GM19468 (cell line): ENCODE results near the gene CDC20.
A peak's percentile ranks its signal among the peaks of the same experiment; 100 is the strongest.
"Not testable (repeated sequence)": the region's sequence is repeated elsewhere in the genome, so short reads cannot be mapped to it uniquely, and the experiment has no call there.

Source experiments
- ATAC-seq: cut with Tn5 transposase; IDR thresholded peaks from one replicate; pipeline ENCODE4 v1.9.1; 2021; ENCODE audit warnings: mild to moderate bottlenecking, moderate library complexity, moderate number of reproducible peaks; ENCODE audit not compliant: unreplicated experiment; ENCODE audit errors: extremely low read depth

Gene CDC20

DNA sequence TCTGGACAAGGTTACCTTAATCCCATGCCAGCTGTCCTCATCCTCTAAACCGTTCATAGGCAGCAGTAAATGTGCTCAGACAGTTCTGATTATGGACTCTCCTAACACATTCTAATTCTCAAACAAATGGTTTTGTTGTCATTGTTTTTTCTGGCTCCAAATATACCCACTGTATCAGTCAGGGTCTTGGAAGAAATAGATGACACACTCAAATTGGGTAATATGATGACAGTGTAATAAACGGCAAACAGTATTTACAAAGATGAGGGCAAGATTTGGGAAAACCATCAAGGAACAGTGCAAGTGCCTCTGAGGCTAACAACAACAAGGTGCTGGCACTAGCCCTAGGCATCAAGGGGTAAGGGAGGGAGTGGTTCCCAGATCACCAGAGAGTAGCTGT, 4.3 kb upstream of the CDC20 start:
- no peak for ATAC-seq

DNA sequence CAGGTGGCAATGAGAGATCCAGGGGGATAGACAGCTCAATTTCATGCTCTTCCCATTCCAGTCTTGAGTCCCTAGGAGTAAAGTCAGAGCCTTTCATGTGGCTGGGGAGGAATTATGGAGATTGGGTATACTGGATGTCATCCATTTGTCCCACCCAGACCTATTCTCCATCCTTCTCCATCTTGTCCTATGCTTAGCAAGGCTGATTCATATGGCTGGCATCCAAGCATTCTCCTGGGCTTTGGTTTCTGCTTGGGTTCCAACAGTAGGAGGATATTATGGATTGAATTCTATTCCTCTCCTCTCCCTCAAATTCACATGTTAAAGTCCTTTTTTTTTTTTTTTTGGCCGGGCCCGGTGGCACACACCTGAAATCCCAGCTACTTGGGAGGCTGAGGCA, 3.8 kb upstream of the CDC20 start:
- no peak for ATAC-seq

DNA sequence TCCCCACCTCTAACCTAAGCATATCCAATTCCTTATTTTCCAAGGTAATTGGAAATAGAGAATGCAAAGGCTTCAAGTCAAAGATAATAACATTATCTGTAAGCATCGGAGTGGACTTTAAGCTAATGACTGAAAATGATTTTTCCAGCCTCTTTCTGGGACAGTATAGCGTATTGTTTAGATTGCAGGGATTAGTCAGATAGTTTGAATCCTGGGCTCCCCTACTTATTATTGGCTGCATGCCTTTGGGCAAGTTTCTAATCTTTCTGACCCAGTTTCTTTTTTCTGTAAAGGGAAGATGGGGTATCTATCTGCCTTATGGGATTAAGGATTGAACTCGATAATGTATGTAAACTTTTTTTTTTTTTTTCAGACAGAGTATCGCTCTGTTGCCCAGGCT, 1.5 kb upstream of the CDC20 start:
- no peak for ATAC-seq

GRCh38 chr1:43358121-43358745, 548 bp upstream of the CDC20 start:
- no peak for ATAC-seq

DNA sequence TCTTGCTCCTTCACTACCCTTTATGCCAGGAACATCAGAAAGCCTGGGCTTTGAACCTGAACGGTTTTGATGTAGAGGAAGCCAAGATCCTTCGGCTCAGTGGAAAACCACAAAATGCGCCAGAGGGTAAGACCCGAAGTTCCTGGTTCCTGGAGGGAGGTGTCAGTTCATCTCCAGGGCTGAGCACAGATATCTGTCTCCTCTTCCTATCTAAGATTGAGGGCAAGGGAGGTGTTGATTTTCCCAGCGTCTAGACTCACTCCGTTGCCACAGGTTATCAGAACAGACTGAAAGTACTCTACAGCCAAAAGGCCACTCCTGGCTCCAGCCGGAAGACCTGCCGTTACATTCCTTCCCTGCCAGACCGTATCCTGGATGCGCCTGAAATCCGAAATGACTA, 915 bp downstream of the CDC20 start:
- ATAC-seq: no peak

- no peak for ATAC-seq
These were observed 1.8 kb downstream of the CDC20 start for GRCh38 chr1:43360616-43361015.

GRCh38 chr1:43363283-43363934, 4.6 kb downstream of the CDC20 start:
- ATAC-seq: no peak

DNA sequence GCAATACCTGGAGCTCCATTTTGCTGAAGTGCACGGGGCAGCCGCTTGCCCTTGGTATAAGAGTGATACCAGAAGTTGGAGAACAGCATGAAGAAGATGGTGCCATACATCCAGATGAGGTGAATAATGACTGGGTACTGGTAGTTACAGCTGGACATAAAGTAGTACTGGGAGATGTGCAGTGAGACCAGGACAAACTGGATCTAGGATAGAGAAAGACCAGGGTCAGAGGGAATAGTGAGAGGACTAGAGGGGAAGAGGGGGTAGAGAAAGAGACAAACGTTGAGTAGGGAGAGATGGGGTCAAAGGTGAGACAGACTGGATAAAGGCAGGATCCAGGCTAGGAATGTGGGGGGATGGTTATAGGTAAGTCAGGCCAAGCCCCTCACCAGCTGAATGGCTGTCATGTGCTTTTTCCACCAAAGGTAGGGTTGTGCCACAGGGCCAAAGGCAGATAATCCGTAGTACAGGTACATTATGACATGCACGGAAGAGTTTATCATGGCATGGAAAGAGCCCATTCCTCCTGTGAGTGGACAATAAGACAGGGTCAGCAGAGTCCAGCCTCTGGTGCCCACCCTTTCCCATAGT, 5.2 kb downstream of the CDC20 start:
- no peak for ATAC-seq

GRCh38 chr1:43365678-43366077, 6.9 kb downstream of the CDC20 start:
- ATAC-seq: no peak

- ATAC-seq: no peak
These were observed 7.4 kb downstream of the CDC20 start for GRCh38 chr1:43366179-43366578.

DNA sequence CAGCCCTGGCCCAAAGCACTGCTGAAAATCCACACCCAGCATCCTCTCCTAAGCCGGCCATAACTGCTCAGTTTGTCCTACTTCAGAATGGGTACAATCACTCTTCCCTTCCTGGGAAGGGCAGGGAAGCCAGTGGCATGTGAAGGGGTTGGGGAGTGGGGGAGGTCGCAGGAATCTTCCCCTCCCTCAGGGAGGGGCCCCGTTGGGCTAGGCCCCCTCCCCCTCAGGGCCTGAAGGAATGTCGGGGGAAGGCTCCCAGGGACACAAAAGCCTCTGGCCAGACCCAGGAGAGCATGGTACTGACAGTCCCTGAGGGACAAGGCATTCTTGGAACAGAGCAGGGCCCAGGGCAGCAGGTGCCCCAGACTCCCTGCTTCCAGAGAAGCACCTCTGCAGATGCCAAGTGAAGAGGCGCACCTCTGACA, 7.8 kb downstream of the CDC20 start:
- no peak for ATAC-seq

DNA sequence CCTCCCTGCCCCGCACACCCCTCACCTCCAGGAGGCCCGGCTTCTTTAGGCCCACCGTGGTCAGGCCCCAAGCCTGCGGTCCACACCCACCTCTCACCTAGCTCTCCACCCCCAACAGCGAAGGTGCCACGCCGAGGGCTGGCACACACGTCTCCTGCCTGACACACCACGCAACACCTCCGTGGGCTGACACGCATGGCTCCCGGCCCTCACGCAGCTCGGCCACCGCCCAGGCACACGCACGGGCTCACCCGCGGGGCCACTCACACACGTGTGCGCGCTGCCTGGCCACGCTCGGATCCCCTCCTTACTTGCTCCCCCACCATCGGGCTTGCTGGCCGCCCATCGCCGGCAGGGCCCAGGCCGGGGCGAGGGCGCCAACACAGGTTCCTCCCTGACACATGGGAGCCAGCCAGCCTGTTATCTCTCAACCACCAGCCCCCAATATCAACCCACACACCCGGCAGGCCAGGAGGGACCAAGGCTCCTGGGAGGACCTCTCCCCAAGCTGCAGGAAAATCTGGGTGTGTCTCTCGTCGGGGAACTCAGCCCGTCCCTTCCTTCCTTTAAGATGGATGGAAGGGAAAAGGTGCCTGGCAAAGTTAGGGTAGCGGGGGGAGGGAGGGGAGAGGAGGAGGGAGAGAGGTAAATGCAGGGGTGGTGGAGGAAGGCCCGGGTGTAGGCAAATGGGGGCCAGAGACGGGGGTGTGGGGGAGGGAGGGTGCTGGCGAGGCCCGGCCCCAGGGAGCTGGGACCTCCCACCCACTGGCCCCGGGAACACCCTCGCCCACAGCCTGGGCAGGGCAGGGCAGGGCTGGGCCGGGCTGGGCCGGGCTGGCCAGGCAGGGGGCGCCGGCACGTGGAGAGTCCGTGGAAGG, 8.5 kb downstream of the CDC20 start:
- no peak for ATAC-seq

GRCh38 chr1:43367904-43368645, 9.3 kb downstream of the CDC20 start, which contains the start of gene ELOVL1:
TSS of gene ELOVL1 (minus strand) at chr1:43368011. CDS start at chr1:43365609, 2,402 bp downstream.
- peak; percentile 34 for ATAC-seq

- ATAC-seq: no peak
These were observed 9.9 kb downstream of the CDC20 start for GRCh38 chr1:43368646-43369020.

DNA sequence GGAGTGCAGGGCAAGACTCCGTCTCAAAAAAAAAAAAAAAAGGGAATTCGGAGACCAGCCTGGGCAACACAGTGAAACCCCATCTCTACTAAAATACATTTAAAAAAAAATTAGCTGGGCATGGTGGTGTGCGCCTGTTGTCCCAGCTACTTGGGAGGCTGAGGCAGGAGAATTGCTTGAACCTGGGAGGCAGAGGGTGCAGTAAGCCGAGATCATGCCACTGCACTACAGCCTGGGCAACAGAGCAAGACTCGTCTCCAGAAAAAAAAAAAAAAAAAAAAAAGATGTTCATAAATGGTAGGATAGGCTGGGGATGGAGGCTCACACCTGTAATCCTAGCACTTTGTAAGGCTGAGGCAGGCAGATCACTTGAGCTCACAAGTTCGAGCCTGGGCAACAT, 11.0 kb downstream of the CDC20 start:
- not testable (repeated sequence) for ATAC-seq

- no peak for ATAC-seq
These were observed 11.8 kb downstream of the CDC20 start for GRCh38 chr1:43370564-43370963.

DNA sequence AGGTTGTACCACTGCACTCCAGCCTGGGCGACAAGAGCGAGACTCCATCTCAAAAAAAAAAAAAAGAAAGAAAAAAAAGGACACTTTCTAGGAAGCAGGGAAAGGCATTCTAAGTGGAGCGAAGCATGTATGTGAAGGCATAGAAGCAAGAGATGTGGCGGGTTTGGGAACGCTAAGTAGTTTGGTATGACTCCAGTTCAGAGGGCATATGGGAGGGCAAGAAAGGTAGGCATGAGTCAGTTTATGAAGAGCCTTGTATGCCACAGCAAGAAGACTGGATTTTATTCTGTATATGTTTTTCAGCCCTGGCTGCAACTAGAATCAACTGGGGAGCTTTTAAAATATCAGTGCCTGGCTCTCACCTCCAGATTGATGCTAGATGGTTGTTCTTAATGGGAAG, 13.4 kb downstream of the CDC20 start:
- ATAC-seq: no peak

- no peak for ATAC-seq
These were observed 14.5 kb downstream of the CDC20 start for GRCh38 chr1:43373066-43373940.

DNA sequence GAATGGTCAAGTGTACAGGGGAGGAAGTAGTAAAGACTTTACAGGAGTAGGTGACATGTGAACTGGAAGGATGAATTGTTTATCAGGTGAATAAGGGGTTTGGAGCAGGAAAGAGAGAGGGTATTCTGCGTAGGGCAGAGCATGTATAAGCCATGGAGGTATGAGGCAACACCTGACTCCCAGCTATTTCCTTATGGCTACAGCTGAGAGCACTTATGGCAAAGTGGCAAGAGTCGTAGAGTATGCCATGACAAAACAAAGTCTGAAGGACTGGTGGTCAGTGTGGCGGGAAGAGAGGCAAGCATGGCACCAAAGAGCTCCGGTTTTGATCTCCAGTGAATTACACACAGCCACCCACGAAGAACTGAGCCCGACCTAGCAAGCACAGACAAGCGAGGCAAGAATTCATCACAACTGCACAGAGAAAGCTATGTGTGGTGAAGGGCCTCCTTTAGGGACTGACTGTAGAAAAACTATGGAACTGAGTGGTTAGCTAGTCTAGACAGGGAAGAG, 18.0 kb downstream of the CDC20 start:
- ATAC-seq: no peak
